Stimulated activated CD8-positive, alpha-beta memory T cell treated with anti-CD3 and anti-CD28 coated beads, Interleukin-12 subunit alpha, Interleukin-12 subunit beta, amount 100 ng/mL, for 24 hours (primary cell): ENCODE data around the gene MAP2.

Source experiments
- DNase-seq: peaks from one replicate; pipeline ENCODE4 v3.0.0-alpha.2; 2020; ENCODE audit errors: extremely low read depth

MAP2 gene

DNA sequence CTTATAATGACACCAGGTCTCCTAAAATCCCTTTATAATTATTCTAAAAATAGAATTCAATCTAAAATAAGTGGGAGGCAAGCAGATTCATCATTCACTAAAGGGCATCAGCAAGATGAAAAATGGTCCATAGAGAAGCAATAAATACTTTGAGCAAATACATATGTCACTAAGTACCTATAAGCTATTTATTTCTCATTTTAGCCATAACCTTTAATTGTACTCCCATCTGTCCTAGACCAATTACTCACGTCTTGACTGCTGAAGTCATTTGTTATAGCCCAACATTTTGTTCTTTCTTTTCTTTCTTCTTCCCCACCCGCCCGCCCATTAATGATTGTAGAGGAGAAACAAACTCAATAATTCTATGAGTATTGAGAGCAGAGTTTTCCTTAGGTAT is 105.7 kb downstream of the MAP2 start:
- no peak for DNase-seq

DNA sequence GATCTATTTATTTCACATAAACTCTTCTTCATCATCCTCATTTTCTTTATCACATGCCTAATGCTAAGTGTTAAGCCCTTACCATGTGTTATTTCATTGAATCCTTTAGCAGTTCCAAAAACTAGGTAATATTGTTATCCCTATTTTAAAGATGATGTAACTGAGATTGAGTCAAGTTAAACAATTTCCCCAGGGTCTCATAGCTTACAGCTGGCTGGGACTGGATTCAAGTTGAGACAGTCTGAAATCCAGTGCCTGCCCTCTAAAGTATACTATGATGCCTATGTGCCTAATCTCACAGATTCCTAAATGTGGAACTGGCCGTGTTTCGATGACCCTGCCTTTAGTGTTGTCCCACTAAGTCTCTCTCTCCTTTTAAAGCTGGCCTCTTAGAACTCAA is 108.5 kb downstream of the MAP2 start:
- no peak for DNase-seq

DNA sequence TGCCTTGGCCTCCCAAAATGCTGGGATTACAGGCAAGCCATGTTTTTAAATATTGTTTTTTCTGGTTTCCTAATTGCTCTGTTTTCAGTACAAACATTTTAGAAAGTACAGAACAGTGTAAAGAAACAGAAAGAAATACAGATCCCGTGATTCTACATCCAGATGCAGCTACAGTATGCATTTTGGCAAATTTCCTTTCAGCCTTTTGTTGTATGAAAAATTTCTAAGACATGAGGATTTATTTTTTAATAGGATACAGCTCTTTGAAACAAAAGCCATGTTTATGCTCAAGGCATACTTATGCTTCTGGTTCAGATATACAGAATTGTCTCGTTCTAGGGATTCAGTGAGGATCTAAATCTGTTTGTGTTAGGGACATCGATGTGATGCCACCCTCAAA is 109.5 kb downstream of the MAP2 start:
- no peak for DNase-seq

DNA sequence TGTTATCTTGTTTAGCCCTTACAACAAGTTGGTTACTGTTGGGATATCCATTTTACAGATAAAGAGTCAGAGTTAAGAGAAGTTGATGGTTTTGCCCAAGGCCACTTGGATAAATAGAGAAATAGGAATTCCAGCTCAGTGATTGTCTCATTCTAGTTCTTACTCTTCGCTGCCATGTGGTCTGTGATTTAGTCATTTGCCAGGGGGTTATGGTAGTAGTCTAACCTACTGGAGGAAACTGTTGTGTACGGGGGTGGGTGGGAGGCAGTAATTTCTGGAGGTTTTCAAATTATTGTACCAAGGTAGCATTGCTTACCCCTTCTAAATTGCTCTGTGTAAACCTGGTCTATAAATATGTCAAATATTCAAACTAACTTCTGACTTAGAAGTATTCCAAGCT is 110.4 kb downstream of the MAP2 start:
- DNase-seq, result no peak

DNA sequence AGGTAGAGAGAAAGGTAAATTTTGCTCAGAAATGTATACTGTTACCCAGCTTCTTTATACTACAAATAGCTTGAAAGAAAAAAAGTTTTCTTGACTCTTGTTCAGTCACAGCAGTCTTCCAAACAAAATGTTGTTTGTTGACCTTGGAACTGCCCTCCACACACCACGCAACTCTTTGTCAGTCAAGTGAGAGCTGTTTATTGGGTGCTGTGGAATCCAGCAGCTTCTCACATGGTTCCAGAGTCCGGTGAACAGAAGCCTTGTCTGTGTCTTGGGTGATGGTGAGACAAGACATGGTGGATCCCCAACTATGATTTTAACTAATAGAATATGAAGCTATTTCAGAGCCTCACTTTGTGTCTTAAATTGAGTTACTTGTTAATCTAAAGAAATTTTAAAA is 112.5 kb downstream of the MAP2 start:
- DNase-seq, result no peak

DNA sequence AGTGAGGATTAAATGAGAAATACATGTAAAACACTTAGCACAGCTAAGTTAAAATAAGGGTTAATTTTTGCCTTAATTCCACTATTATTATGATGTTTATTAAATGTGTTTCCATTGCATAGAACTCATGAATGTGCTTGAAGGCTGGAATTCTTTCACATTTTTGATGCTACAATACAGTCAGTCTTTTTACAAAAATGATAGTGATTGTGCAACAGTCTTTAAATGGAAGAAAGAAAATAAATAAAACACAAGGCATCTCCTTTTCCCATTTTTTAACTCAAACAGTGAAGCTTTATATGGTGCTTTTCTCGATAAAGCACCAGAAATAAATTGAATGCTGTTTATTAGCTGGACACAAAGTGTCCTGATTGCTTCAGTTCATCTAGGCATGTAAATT is 123.9 kb downstream of the MAP2 start:
- no peak for DNase-seq

DNA sequence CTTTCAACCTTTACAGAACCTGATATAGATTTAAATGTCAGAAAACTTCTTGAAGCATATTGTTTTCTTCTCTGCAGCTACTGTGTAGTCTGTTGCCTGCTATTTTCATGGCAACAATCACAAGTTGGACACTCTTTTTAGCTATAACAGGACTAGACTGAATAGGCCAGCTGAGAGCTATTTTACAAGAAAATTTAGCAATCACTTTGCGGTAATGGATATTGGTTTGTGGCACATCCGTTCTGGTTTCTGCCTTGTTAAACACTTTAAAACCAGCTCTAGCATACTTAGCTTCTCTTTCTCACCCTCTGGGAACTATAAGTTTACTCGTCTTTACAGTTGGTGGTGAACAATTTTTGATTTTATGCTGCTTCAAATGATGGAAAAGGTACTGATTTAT is 125.7 kb downstream of the MAP2 start:
- no peak for DNase-seq

DNA sequence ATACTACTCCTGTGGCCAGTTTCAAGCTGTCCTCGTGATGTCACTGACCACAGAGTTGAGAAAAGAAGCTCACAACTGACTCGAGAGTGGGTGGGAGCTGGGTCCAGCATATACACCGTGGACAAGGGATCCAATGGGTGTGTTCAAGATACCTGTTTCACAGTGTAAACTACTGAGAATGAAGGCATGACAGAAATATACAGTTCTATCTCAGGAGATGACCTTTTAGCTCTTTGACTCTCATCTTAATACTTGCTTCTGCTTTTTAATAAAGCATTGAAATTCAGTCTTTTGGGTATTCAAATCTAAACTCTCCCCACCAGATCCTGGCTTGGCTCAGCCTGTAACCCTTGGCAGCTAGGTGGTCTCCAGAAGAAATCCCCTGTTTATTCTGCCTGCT is 130.1 kb downstream of the MAP2 start:
- DNase-seq, result no peak

DNA sequence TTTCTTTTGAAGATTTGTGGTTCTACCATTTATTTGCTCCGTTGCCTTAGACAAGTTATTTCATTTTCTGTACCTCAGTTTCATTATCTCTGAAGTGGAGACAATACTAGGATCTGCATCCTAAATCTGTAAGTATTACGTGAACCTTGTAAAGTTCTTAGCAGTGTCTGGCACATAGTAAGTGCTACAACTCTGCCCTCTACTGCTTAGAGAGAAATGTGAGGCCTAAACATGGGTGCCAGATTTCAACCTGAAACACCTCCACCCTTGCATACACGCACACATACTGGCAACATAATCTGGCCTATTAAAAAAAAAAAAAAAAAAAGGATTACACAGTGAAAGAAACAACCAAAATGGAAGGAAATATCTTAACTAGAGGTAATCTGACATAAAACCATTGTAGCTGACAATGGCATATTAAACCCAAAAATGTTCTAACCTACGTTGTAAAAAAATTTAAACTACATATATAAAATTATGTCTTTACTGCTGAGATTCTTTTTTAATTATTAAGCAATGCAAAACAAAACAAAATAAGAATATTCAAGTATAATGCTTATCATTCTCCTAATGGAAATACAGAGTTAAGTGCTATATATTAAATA is 132.6 kb downstream of the MAP2 start:
- no peak for DNase-seq

DNA sequence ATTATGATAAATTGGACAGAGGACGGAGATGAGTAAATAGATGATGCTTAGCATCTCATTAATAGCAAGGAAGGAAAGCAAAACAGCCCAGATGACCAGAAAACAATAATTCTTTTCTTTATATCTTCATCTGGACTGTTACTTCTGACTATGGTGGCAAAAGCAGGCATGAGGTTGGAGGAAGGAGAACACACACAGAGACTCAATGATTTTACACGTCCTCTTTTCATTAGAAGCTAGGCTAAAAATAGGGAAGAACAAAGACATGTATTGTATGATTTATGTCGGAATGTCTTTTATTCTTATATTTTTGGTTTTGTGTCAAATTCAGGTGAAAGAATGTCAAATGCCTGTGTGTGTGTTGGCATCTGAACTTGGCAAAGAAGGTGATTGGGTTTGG is 137.1 kb downstream of the MAP2 start:
- DNase-seq, result no peak

DNA sequence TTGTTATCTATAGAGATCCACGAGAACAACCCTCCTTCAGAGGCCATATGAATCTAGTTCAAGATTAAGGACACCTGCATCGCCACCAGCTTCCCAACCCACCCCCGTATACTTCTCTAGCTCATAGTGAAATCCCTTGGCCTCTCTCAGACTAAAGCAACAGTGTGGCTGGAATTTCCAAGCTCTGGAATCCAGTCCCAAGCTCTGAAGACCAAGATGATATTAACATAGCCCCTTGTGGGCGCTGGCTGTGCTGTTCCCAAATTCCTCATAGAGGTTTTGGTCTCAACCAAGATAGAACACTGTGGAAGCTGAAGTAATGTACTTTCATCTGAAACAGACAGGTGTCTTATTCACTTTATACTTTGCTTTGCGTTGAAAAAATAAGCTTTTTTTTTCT is 139.6 kb downstream of the MAP2 start:
- no peak for DNase-seq

DNA sequence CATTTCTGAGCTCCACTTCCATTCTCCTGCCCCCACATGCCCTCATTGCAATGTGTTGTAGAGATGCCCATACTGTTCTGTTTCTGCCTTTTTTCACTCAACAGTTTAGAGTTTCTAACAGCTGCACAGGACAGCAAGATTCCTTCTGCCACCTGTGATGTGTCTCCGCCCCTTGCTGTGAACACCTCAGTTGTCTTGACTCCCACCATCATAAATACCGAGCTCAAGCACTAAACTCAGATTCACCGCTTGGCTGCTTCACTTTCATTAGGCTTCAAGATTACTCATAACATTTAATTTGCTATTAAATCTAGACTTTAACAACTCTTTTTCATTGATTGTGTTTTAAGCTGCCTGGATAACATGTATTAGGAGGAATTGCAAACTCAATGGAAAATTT is 141.0 kb downstream of the MAP2 start:
- DNase-seq, result no peak

DNA sequence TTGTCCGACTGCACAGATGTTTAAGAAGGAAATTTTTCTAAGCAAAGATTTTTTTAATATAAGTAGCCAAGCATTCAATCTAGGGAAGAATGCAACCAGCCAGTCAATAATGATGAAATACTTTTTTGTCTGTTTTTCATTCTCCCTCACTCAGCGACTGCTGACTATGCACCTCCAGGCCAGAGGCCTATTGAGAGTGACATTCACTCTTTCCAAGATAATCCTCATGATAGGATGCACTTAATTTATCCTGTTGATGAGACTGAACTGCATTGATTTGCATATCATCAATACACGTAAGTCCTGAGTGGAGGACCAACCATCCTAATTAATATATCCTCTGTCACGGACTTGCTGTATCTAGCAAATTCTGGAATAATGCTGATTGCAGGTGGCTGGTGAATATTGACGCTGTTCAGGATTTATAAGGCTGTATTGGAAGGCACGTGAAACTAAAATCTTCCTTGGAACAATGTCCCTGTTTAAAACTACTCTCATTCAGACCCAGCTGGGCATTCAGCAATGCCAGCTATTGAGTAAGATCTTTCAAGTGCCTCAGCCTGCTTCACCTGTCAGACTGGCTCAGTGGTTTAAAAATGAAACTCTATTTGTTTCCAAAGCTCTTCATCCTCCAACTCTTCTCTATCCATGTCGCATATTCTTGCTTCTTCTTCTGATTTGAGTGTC is 142.2 kb downstream of the MAP2 start:
- DNase-seq, result no peak

DNA sequence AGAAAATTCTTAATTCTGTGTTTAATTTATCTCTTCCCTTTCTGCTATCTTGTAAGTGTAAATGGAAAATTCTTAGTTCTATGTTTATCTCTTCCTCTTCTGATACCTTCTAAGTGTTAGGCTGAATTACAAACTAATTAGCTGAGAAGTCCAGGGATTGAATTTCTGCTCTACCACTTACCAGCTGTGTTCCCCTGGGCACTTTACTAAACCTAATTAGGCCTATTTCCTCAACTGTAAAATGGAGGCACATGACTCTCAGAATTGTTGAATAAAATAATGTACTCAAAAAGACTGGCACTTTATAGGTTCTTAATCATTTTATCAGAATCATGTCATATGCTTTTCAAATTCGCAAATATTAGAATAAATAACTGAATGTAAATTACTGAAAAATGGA is 146.3 kb downstream of the MAP2 start:
- no peak for DNase-seq

DNA sequence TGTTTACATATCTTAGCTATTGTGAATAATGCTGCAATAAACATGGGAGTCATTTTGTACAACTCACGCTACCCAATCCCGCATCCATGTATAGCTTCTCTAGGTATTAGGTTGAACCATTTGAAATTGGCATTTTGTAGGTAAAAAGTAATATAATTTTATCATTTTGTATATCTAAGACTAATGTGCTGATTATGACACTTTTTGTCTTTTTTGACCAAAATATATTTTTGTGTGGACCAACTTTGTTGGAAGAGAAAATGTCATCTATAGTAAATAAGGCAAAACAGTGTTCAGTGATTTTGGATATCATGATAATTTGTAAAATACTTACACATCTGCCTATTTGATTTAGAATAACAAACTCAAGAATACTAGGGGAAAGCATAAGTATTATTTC is 150.7 kb downstream of the MAP2 start:
- DNase-seq, result no peak

DNA sequence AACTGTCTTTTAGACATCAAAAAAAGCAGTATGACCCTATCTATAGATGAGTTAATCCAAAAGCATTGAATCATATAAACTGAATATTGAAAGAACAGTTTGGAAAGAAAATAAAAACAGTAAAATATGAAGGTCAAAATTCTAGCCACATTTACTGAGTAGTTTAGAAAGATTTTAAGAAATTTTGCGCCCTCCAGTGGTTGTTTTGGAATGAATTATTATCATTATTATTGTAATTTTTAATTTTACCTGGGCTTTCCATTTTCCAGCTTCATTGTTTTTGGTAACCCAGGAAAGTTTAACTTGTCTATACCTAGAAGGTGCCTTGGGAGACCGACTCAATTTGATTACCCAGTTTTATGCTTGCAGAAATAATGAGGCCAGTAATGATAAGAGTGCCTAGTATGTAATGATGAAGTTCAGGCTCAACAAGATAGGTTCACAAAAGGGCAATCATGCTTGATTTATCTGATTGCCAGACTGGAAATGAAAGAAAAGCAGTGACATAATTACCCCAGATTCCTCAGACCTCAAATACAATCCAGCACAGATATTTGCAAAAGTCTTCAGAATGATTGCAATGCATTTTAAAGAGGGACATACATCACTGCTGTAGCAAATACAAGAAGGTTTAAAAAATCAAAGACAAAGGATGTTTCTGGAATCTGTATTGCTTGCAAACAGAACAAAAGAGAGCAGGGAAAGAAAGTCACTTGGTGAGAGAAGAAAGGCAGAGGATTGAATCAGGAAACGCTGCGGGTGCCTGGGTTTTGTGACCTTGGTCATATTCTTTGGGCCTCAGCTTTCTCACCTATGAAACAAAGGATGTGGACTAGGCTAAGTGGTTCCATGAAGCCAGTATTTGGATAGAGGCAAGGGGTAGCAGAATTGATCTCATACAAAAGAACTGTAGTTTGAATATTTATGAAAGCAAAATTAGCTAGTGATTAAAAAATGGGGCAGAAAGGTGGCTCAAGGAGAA is 153.8 kb downstream of the MAP2 start:
- DNase-seq, result no peak

DNA sequence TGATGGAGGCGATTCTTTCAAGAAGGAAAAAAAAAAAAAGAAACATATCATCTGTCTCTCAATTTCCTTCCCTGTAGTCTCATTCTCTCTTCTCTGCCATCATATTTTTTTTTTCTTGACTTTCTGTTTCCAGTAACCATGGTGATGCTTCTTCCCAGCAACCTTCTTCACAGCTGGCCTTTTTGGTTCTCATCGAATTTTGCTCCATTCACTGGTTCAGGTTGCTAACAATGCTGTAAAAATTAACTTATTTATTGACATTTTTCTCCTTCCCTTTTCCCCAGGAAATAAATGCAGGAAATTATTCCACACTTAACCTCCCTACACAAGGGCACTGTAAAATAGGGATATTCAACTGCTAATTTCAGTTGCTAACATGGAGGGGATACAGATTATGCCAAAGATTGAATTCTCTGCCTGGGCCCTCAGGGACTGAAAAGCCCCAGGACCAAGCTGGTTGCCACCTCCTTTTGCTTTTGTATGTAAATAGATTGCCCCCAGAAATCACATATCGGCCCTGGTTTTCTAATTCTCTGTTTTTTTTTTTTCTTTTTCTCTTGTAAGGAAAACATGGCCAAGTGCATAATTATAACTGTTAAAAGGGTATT is 154.7 kb downstream of the MAP2 start:
- DNase-seq, result no peak

DNA sequence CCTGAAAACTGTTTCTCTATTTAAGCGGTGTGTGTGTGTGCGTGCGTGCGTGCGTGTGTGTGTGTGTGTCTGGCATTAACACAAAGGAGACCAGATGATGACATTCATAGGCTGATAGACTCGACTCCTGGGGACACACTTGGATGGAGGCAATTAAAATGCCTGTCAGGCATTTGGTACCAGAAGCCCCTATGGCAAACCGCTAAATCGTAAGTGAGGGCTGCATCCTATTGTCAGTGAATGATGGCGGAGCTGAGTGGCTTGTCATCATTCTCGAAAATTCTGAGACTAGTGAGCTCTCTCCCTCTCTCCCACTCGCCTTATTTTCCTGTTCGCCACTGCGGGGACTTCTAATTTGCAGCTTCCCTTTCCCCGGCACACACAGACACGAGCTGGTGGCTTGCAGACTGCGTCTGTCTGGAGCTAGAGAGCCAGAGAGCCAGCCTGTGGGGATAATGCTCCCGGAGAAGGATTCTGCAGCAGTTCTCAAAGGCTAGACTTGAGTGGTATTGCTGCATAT is 155.4 kb downstream of the MAP2 start:
- no peak for DNase-seq

DNA sequence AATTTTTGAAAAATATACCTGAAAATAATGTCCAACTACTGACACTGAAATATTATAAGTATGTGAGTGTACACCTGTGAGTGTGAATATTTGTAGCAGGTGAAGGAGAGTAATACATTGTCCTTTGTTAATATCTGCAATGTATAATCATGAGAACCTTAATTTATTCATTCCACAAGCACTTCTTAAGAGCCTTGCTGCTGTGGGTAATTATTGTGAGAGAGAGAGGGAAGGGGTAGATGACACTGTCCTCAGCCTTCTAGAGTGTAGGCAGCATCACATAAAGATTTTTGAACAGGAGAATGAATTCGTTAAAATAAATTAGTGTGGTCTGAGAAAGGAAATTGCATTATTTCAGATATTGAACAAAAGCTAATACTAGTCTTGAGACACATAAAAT is 157.2 kb downstream of the MAP2 start:
- no peak for DNase-seq

DNA sequence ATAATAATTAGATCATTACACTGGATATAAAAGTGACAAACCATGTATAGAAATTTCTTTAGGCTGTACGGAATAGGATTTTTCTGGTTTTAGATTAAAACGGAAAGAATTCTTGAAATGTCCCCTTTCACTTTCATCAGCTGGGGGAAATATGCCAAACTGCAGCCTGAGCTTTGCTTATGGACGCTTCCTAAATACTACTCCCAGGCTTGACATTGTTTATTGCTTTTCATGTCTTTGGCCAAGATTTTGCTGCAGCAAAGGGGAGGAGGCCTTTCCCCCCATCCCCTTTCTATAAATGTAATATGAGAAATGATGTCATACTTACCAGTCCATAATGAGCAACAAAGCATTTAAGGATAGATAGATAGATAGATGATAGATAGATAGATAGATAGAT is 158.4 kb downstream of the MAP2 start:
- no peak for DNase-seq

DNA sequence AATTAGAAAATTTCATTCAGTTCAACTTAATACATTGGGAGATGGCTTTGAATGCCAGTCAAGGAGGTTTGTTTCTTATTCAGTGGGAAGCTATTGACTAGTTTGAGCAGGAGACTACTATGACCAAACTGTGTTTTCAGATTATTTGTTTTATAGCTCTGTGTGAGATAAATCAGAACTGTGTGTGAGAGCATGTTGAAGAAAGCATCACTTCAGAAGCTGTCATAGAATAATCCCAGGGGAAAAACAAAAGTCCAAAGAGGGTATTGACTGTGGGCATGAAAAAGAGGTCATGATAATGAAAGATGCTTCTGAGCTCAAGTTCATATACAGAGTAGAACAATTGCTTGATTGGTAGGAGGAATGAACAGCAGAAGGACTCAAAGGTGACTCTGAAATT is 160.6 kb downstream of the MAP2 start:
- DNase-seq, result no peak

DNA sequence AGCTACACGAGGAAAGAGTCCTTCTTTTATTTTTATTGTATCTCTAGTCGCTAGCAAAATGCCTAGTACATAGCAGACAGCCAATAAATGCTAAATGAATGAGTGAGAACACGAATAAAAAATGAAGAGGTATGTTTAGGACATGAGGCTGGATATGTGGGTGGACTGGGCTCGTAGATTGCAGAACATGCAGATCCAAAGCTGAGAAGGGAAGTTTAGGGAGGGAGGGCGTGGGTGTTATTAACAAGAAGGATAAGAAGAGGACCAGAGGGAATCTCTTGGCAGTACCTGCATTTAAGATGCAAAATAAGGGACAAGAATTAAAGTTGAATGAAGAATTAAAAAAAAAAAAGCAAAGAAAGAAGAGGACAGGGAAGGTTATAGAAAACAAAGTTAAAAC is 161.1 kb downstream of the MAP2 start:
- DNase-seq, result no peak
